Muscle of leg (tissue), 11 donors: ENCODE results near the gene LDLRAD4. TPM values are rescaled to one million over a fixed set of nuclear protein-coding genes. Genes with fewer than 3 reads are reported as not detected.
"Not testable (repeated sequence)": the region's sequence is repeated elsewhere in the genome, so short reads cannot be mapped to it uniquely, and the experiment has no call there.

Experiments
- DNase-seq: peaks from one replicate; pipeline ENCODE4 v3.0.0; 2013
- H3K27ac ChIP-seq: one replicate; pipeline ENCODE4 v1.5.1; 2013; ENCODE audit warnings: mild to moderate bottlenecking, low read length, control low read depth
- H3K27me3 ChIP-seq: one replicate; pipeline ENCODE4 v1.6.1; 2013; ENCODE audit warnings: low read length; ENCODE audit not compliant: control insufficient read depth, insufficient read depth
- H3K36me3 ChIP-seq: one replicate; pipeline ENCODE4 v1.6.1; 2013; ENCODE audit warnings: low read length; ENCODE audit not compliant: control insufficient read depth, insufficient read depth
- H3K4me1 ChIP-seq: one replicate; pipeline ENCODE4 v1.6.1; 2013; ENCODE audit warnings: low read length; ENCODE audit not compliant: control insufficient read depth, insufficient read depth
- H3K4me3 ChIP-seq: one replicate; pipeline ENCODE4 v1.5.1; 2013; ENCODE audit warnings: low read length, control low read depth
- H3K9me3 ChIP-seq: replicated peaks from 2 replicates; pipeline ENCODE4 v1.6.1; 2013; ENCODE audit warnings: low read depth, low read length; ENCODE audit not compliant: control insufficient read depth
- WGBS: methylation state at CpG from one replicate; pipeline ENCODE4 v1.1.5; 2013; ENCODE audit warnings: missing lambda C conversion rate; ENCODE audit not compliant: insufficient coverage; 5-methylcytosine and 5-hydroxymethylcytosine counted together
- polyA plus RNA-seq, 8 donors: library from polyadenylated mRNA; unstranded; fragments of 120-200 nt; gene quantifications; one replicate each; pipeline versions ENCODE4 v1.2.1 to v1.2.3, GENCODE V29; 2013; ENCODE audit warnings: inconsistent platforms in 1 of 8, low replicate concordance in 1 of 8; ENCODE audit not compliant: insufficient read length in 8 of 8, insufficient read depth in 1 of 8
- total RNA-seq: library from RNA; stranded (reverse); fragments of 120-200 nt; gene quantifications from one replicate; pipeline ENCODE4 v1.2.4, GENCODE V29; 2013

The LDLRAD4 gene
- total and polyA plus RNA-seq, 9 donors = 9.0 to 20.8 (median 14.4) TPM

- Histone ChIP-seq H3K4me3 (no peak overlapping the region), H3K4me1 (no peaks in the 10 kb centered on the region), H3K9me3 (no peaks in the 10 kb centered on the region), H3K36me3 (no peaks in the 10 kb centered on the region), H3K27me3 (no peaks in the 10 kb centered on the region), H3K27ac (no peak overlapping the region)
- no CpG with 5 or more reads among the region's 3 CpGs for WGBS
- DNase-seq = no peak
These were observed 113.3 kb downstream of the LDLRAD4 start for GRCh38 chr18:13331846-13332245.

- H3K27me3 ChIP-seq = no peaks in the 10 kb centered on the region
- WGBS = no CpG with 5 or more reads among the region's 5 CpGs
- no peaks in the 10 kb centered on the region for H3K36me3 ChIP-seq
- no peak overlapping the region for H3K4me3 ChIP-seq
- no peaks in the 10 kb centered on the region for H3K9me3 ChIP-seq
- no peak overlapping the region for H3K27ac ChIP-seq
- H3K4me1 ChIP-seq = no peaks in the 10 kb centered on the region
- DNase-seq = no peak
These were observed 114.3 kb downstream of the LDLRAD4 start for GRCh38 chr18:13332874-13333273.

- Histone ChIP-seq H3K27me3 (no peaks in the 10 kb centered on the region), H3K4me3 (no peak overlapping the region), H3K9me3 (peaks cover 1% of the 10 kb centered on the region), H3K36me3 (no peaks in the 10 kb centered on the region), H3K27ac (no peak overlapping the region), H3K4me1 (no peaks in the 10 kb centered on the region)
- WGBS = 41% methylated on average over 4 of the region's 6 CpGs
- DNase-seq = no peak
These were observed 117.3 kb downstream of the LDLRAD4 start for GRCh38 chr18:13335903-13336302.

- Histone ChIP-seq H3K27ac (no peak overlapping the region), H3K36me3 (no peaks in the 10 kb centered on the region), H3K4me1 (no peaks in the 10 kb centered on the region), H3K9me3 (peaks cover 2% of the 10 kb centered on the region), H3K27me3 (no peaks in the 10 kb centered on the region), H3K4me3 (no peak overlapping the region)
- peak; percentile 61 for DNase-seq
- 87% methylated on average over 3 of the region's 4 CpGs for whole genome bisulfite sequencing
These were observed 118.3 kb downstream of the LDLRAD4 start for GRCh38 chr18:13336841-13337240.

- Histone ChIP-seq H3K9me3 (peaks cover 2% of the 10 kb centered on the region), H3K27ac (no peak overlapping the region), H3K4me1 (no peaks in the 10 kb centered on the region), H3K4me3 (no peak overlapping the region), H3K27me3 (no peaks in the 10 kb centered on the region), H3K36me3 (no peaks in the 10 kb centered on the region)
- 100% methylated on average over 3 of the region's 6 CpGs for WGBS
- DNase-seq = no peak
These were observed 118.8 kb downstream of the LDLRAD4 start for GRCh38 chr18:13337369-13337768.

- no CpG with 5 or more reads among the region's 2 CpGs for WGBS
- DNase-seq = no peak
- no peaks in the 10 kb centered on the region for H3K4me1 ChIP-seq
These were observed 119.8 kb downstream of the LDLRAD4 start for GRCh38 chr18:13338318-13338717.

GRCh38 chr18:13339653-13340052 lies 121.1 kb downstream of the LDLRAD4 start:
- no CpG with 5 or more reads among the region's 1 CpG for WGBS
- no peak overlapping the region for H3K27ac ChIP-seq
- H3K4me1 ChIP-seq = no peaks in the 10 kb centered on the region
- DNase-seq = no peak
- H3K36me3 ChIP-seq = no peaks in the 10 kb centered on the region
- H3K4me3 ChIP-seq = no peak overlapping the region
- H3K27me3 ChIP-seq = no peaks in the 10 kb centered on the region
- peaks cover 2% of the 10 kb centered on the region for H3K9me3 ChIP-seq

More at GRCh38 chr18:13338318-13338717, 119.8 kb downstream of the LDLRAD4 start:
- no peak overlapping the region for H3K27ac ChIP-seq
- no peak overlapping the region for H3K4me3 ChIP-seq
- peaks cover 2% of the 10 kb centered on the region for H3K9me3 ChIP-seq
- H3K27me3 ChIP-seq = no peaks in the 10 kb centered on the region
- no peaks in the 10 kb centered on the region for H3K36me3 ChIP-seq

GRCh38 chr18:13346449-13346848 lies 127.9 kb downstream of the LDLRAD4 start:
- DNase-seq, H3K4me1 ChIP-seq, H3K9me3 ChIP-seq, H3K36me3 ChIP-seq, H3K27ac ChIP-seq, H3K27me3 ChIP-seq, H3K4me3 ChIP-seq: not testable (repeated sequence)

- H3K27me3 ChIP-seq = no peaks in the 10 kb centered on the region
- no peaks in the 10 kb centered on the region for H3K4me1 ChIP-seq
- peaks cover 6% of the 10 kb centered on the region for H3K9me3 ChIP-seq
- no peak for DNase-seq
- no peaks in the 10 kb centered on the region for H3K36me3 ChIP-seq
- peak overlapping the region; percentile 7 for H3K27ac ChIP-seq
- no peak overlapping the region for H3K4me3 ChIP-seq
- WGBS = no CpG with 5 or more reads among the region's 1 CpG
These were observed 134.7 kb downstream of the LDLRAD4 start for GRCh38 chr18:13353084-13353823.

- WGBS = no CpG with 5 or more reads among the region's 1 CpG
- Histone ChIP-seq H3K27ac (no peak overlapping the region), H3K36me3 (no peaks in the 10 kb centered on the region), H3K27me3 (no peaks in the 10 kb centered on the region), H3K4me3 (no peak overlapping the region), H3K9me3 (peaks cover 3% of the 10 kb centered on the region), H3K4me1 (no peaks in the 10 kb centered on the region)
- no peak for DNase-seq
These were observed 135.8 kb downstream of the LDLRAD4 start for GRCh38 chr18:13354402-13354801.

- WGBS = 79% methylated on average over 3 of the region's 6 CpGs
These were observed 137.5 kb downstream of the LDLRAD4 start for GRCh38 chr18:13356032-13356431.

More at GRCh38 chr18:13356032-13356431, 137.5 kb downstream of the LDLRAD4 start:
- DNase-seq = no peak
- H3K4me3 ChIP-seq = no peak overlapping the region
- H3K9me3 ChIP-seq = no peaks in the 10 kb centered on the region
- no peaks in the 10 kb centered on the region for H3K27me3 ChIP-seq
- H3K27ac ChIP-seq = no peak overlapping the region
- H3K36me3 ChIP-seq = no peaks in the 10 kb centered on the region
- H3K4me1 ChIP-seq = no peaks in the 10 kb centered on the region
